HTR-8/SVneo (cell line): ENCODE data around the gene SPTB.

Source experiments
- DNase-seq: peaks from one replicate; pipeline ENCODE4 v3.0.0; 2011; ENCODE audit warnings: low spot score, mixed read lengths; ENCODE audit not compliant: insufficient read length
- FAIRE-seq: peaks from 2 replicates; lab custom pipeline; 2011; peaks lifted over from hg19 to GRCh38; lab: Jason Lieb, UNC

The SPTB gene

GRCh38 chr14:64891173-64891838 is 11.6 kb upstream of the SPTB start:
- no peak for DNase-seq
- FAIRE-seq: no peak

GRCh38 chr14:64889352-64889751 is 9.6 kb upstream of the SPTB start:
- FAIRE-seq: no peak
- no peak for DNase-seq

- FAIRE-seq: no peak
- DNase-seq: no peak
Measured at GRCh38 chr14:64885559-64885958, 5.9 kb upstream of the SPTB start.

GRCh38 chr14:64880221-64881121 is 764 bp upstream of the SPTB start:
- FAIRE-seq: peak; percentile 97
- peak; percentile 94 for DNase-seq

GRCh38 chr14:64878837-64879634 is 671 bp downstream of the SPTB start:
- FAIRE-seq (no peak), DNase-seq (peak; percentile 51)

- FAIRE-seq (no peak), DNase-seq (no peak)
Measured at GRCh38 chr14:64877846-64878245, 1.9 kb downstream of the SPTB start.

- DNase-seq (no peak), FAIRE-seq (peak; percentile 90)
Measured at GRCh38 chr14:64875350-64875749, 4.4 kb downstream of the SPTB start.

GRCh38 chr14:64873506-64874219 is 6.0 kb downstream of the SPTB start:
- DNase-seq (no peak), FAIRE-seq (peak; percentile 97)

- DNase-seq (no peak), FAIRE-seq (no peak)
Measured at GRCh38 chr14:64871344-64871743, 8.4 kb downstream of the SPTB start.

GRCh38 chr14:64870160-64870559 is 9.5 kb downstream of the SPTB start:
- no peak for FAIRE-seq
- no peak for DNase-seq

GRCh38 chr14:64868841-64869240 is 10.9 kb downstream of the SPTB start:
- FAIRE-seq: peak; percentile 23

GRCh38 chr14:64868379-64868778 is 11.3 kb downstream of the SPTB start:
- DNase-seq (no peak), FAIRE-seq (peak; percentile 86)

More at GRCh38 chr14:64868841-64869240, 10.9 kb downstream of the SPTB start:
- no peak for DNase-seq

- no peak for DNase-seq
- FAIRE-seq: peak; percentile 94
Measured at GRCh38 chr14:64867182-64867581, 12.5 kb downstream of the SPTB start.

- FAIRE-seq (no peak), DNase-seq (no peak)
Measured at GRCh38 chr14:64865992-64866391, 13.7 kb downstream of the SPTB start.

GRCh38 chr14:64865109-64865508 is 14.6 kb downstream of the SPTB start:
- peak; percentile 98 for FAIRE-seq

GRCh38 chr14:64864258-64864657 is 15.4 kb downstream of the SPTB start:
- DNase-seq: no peak
- FAIRE-seq: no peak

More at GRCh38 chr14:64865109-64865508, 14.6 kb downstream of the SPTB start:
- DNase-seq: no peak

GRCh38 chr14:64861916-64862315 is 17.8 kb downstream of the SPTB start:
- DNase-seq: no peak
- peak; percentile 92 for FAIRE-seq

- DNase-seq (no peak), FAIRE-seq (no peak)
Measured at GRCh38 chr14:64860039-64860438, 19.7 kb downstream of the SPTB start.

GRCh38 chr14:64857979-64858744 is 21.5 kb downstream of the SPTB start:
- FAIRE-seq: peak; percentile 98
- DNase-seq: no peak
